ENCODE measurements around the gene CRACR2B. TPM values are rescaled to one million over a fixed set of nuclear protein-coding genes. Genes with fewer than 3 reads are reported as not detected.
A peak's percentile ranks its signal among the peaks of the same experiment; 100 is the strongest.

The CRACR2B gene
- total RNA-seq, 6 experiments from 2014 or later, result 0.63 to 2.2 (median 1.2) TPM

- peaks cover 15% of the 10 kb centered on the region for H3K27me3 Mint-ChIP-seq (ENCODE audit: insufficient read depth)
- H3K4me3 Mint-ChIP-seq, result no peak overlapping the region
- H3K36me3 Mint-ChIP-seq (ENCODE audit: low read depth), result peaks cover 6% of the 10 kb centered on the region; the same call in 1 of the 2 replicates
- H3K9me3 Mint-ChIP-seq, result no peaks in the 10 kb centered on the region
- DNase-seq, result no peak
- H3K4me1 Mint-ChIP-seq (ENCODE audit: low read depth), result peaks cover 10% of the 10 kb centered on the region
- no peak overlapping the region for H3K27ac Mint-ChIP-seq
- TF ChIP-seq CTCF (IDR thresholded peaks at IDR 0.05), result no peak
Measured at GRCh38 chr11:825366-826226, 2.1 kb upstream of the CRACR2B start.

DNA sequence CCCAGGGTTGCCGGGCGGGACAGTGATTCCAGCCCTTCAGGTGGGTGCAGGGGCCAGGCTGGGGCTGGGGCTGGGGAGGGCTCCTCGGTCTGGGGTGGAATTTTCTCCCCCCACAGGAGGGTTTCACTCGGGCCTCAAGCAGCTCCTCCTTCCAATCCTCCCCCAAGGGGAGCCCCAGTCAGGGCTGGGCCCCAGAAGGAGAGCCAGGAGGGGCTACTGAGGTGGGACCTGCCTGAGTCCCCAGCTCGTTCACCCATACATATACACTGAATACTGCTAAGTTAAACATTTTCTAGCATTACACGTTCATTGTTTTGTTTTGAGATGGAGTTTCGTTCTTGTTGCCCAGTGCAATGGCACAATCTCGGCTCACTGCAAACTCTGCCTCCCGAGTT lies 1.5 kb upstream of the CRACR2B start:
- no peaks in the 10 kb centered on the region for H3K9me3 Mint-ChIP-seq
- DNase-seq, result no peak
- no peak for TF ChIP-seq CTCF (IDR thresholded peaks at IDR 0.05)
- H3K36me3 Mint-ChIP-seq (ENCODE audit: low read depth), result peaks cover 6% of the 10 kb centered on the region; the same call in 1 of the 2 replicates
- peaks cover 15% of the 10 kb centered on the region for H3K27me3 Mint-ChIP-seq (ENCODE audit: insufficient read depth)
- H3K27ac Mint-ChIP-seq, result no peak overlapping the region
- H3K4me1 Mint-ChIP-seq (ENCODE audit: low read depth), result peaks cover 6% of the 10 kb centered on the region
- H3K4me3 Mint-ChIP-seq, result peak overlapping the region; percentile 24; the same call in 1 of the 2 replicates

DNA sequence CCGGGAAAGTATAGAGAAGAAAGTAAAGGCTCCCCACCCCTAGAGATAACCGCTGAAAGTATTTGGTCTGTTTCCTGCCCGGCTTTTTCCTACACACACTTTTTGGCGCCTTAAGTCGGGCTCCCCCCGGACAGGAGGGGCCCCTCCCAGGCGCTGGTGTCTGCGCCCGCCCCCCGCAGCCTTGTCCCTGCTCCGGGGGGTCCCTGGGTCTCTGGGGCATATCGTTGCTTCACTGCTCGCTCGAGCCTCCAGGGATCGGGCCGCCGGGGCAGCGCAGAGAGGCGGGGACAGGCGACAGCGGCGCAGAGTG lies 928 bp upstream of the CRACR2B start:
- H3K36me3 Mint-ChIP-seq (ENCODE audit: low read depth), result peaks cover 6% of the 10 kb centered on the region; the same call in 1 of the 2 replicates
- no peaks in the 10 kb centered on the region for H3K9me3 Mint-ChIP-seq
- no peak for TF ChIP-seq CTCF (IDR thresholded peaks at IDR 0.05)
- peaks cover 8% of the 10 kb centered on the region for H3K4me1 Mint-ChIP-seq (ENCODE audit: low read depth)
- H3K27me3 Mint-ChIP-seq (ENCODE audit: insufficient read depth), result peaks cover 15% of the 10 kb centered on the region
- no peak overlapping the region for H3K27ac Mint-ChIP-seq
- DNase-seq, result no peak
- peak overlapping the region; percentile 24; the same call in 1 of the 2 replicates for H3K4me3 Mint-ChIP-seq

DNA sequence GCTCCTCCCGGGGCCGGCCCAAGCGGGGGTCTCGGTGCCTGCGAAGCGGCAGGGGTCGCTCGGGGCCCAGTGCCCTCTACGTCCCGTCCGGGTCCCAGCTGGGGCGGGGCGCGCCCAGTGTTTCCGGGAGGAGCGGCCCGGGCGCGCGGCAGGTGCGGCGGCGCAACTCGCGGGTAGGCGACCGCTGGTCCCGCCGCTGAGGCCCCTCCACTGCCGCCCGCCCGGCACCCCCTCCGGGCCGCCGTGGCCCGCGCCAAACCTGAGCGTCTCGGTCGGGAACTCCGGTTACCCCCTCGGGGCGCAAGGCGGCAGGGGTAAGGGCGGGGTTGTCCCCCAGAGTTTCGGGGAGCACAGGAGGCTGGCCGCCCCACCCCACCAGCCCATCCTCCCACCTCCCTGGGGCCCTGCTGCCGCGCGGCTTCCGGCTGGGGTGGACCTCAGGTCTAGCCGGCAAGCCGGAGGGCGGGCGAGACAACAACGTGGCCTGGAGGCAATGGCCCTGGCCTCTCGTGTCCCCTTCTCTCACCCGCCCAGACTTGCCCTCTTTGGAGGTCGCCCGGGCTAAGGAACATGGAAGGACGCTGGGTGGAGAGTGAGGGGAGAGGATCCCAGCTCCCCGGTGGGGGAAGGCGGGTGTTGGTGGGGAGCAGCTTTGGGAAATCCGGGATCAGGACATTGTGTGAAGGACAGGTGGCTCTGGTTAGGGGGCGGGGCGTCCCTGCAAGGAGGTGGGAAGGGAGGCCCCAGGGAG lies 398 bp upstream of the CRACR2B start:
- H3K27me3 Mint-ChIP-seq (ENCODE audit: insufficient read depth), result peaks cover 15% of the 10 kb centered on the region
- H3K27ac Mint-ChIP-seq, result no peak overlapping the region; the same call in 1 of the 2 replicates
- no peaks in the 10 kb centered on the region for H3K9me3 Mint-ChIP-seq
- no peak for TF ChIP-seq CTCF (IDR thresholded peaks at IDR 0.05)
- H3K4me1 Mint-ChIP-seq (ENCODE audit: low read depth), result peaks cover 11% of the 10 kb centered on the region
- no peak overlapping the region for H3K4me3 Mint-ChIP-seq
- peaks cover 6% of the 10 kb centered on the region; the same call in 1 of the 2 replicates for H3K36me3 Mint-ChIP-seq (ENCODE audit: low read depth)
- no peak for DNase-seq

DNA sequence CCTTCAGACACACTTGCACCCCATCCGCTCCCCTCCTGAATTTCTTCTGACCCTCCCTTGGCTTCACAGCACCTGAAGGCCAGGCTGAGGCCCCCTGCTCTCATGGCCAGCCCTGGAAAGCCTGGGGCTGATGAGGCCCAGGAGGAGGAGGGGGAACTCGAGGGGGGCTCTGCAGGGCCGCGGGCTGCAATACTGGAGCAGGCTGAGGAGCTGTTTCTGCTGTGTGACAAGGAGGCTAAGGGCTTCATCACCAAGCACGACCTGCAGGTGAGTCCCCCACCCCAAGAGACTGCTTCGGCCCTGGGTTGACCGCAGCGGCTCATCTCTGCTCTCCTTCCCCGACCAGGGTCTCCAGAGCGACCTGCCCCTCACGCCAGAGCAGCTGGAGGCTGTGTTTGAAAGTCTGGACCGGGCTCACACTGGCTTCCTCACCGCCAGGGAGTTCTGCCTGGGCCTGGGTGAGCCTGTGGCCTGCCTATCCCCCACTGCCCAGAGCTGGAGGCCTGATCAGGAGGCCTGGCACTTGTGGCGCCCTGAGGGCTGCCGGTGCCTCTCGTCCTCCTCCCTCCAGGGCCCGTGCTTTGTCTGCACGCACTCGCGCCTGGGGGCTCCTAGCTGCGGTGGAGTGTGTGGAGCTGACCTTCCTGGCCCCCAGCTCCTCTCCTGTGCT lies 922 bp downstream of the CRACR2B start:
- Mint-ChIP-seq H3K9me3 (no peaks in the 10 kb centered on the region), H3K4me1 (ENCODE audit: low read depth) (peaks cover 11% of the 10 kb centered on the region), H3K4me3 (no peak overlapping the region), H3K27me3 (ENCODE audit: insufficient read depth) (peaks cover 14% of the 10 kb centered on the region), H3K27ac (no peak overlapping the region), H3K36me3 (ENCODE audit: low read depth) (peaks cover 6% of the 10 kb centered on the region)
- no peak for DNase-seq
- TF ChIP-seq CTCF (IDR thresholded peaks at IDR 0.05), result no peak

All from HFFc6 (cell line).